Ishikawa (cell line): ENCODE data around the gene C19orf67.

Source experiments
- CEBPB ChIP-seq: IDR thresholded peaks from 2 replicates; pipeline ENCODE4 v1.6.1; 2012
- CREB1 ChIP-seq: IDR thresholded peaks from 2 replicates; pipeline ENCODE4 v1.6.1; 2012; ENCODE audit warnings: low read depth
- EP300 ChIP-seq: IDR thresholded peaks from 2 replicates; pipeline ENCODE4 v1.6.1; 2012; ENCODE audit warnings: borderline replicate concordance
- FOXM1 ChIP-seq: IDR thresholded peaks from 2 replicates; pipeline ENCODE4 v1.6.1; 2012; ENCODE audit warnings: low read depth, borderline replicate concordance
- MAX ChIP-seq: IDR thresholded peaks from 2 replicates; pipeline ENCODE4 v1.6.1; 2012
- RAD21 ChIP-seq: IDR thresholded peaks from 2 replicates; pipeline ENCODE4 v1.6.1; 2012; ENCODE audit warnings: low read depth
- REST ChIP-seq: IDR thresholded peaks from 2 replicates; pipeline ENCODE4 v1.6.1; 2012; ENCODE audit warnings: low read depth, mild to moderate bottlenecking
- TAF1 ChIP-seq: IDR thresholded peaks from 2 replicates; pipeline ENCODE4 v1.6.1; 2012; ENCODE audit warnings: low read depth, mild to moderate bottlenecking
- YY1 ChIP-seq: IDR thresholded peaks from 2 replicates; pipeline ENCODE4 v1.6.1; 2012; ENCODE audit warnings: low read depth

DNA sequence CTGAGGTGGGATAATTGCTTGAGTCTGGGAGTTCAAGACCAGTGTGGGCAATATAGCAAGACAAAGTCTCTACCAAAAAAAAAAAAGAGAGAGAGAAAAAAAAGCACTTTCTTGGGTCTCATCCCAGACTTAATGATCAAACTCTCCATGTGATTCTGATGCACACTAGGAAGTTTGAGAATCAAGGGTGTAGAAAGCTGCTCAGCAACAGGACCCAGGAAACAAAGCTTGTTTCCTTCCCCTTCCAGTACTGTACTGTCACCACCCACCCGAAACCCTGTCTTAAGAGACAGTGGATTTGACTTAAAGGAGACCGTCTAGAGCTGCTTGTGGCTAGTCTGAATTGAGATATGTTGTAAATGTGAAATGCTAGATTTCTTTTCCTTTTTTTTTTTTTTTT lies 7.2 kb downstream of the C19orf67 start:
- TF ChIP-seq EP300 (no peak), MAX (no peak), CEBPB (no peak), RAD21 (no peak), TAF1 (no peak), FOXM1 (no peak), YY1 (no peak), CREB1 (no peak), REST (no peak)
